Lung (tissue), 12 donors: ENCODE data around the gene TMEM95. TPM values are rescaled to one million over a fixed set of nuclear protein-coding genes. Genes with fewer than 3 reads are reported as not detected.

Experiments
- ATAC-seq: fragments of 200-7000 bp; cut with Tn5 transposase; one replicate; pipeline ENCODE4 v1.9.1; 2020; ENCODE audit warnings: moderate number of reproducible peaks; ENCODE audit not compliant: insufficient read depth, low FRiP score
- DNase-seq, 3 donors: peaks; one replicate each; pipeline ENCODE4 v3.0.0-alpha.2; 2013 to 2017
- H3K27ac ChIP-seq, 2 donors: one replicate each; pipeline ENCODE4 v1.5.1; 2013; ENCODE audit warnings: mild to moderate bottlenecking in 2 of 2, moderate library complexity in 2 of 2, control low read depth in 1 of 2, inconsistent platforms in 1 of 2, low read depth in 1 of 2, low read length in 1 of 2
- H3K27me3 ChIP-seq, 3 donors: one replicate each; pipeline ENCODE4 v1.5.1; 2013; ENCODE audit warnings: low read length in 2 of 3; ENCODE audit not compliant: control insufficient read depth in 3 of 3, insufficient read depth in 3 of 3
- H3K36me3 ChIP-seq, 4 donors: one replicate each; pipeline ENCODE4 v1.5.1; 2013; ENCODE audit warnings: low read length in 4 of 4, mild to moderate bottlenecking in 1 of 4, moderate library complexity in 1 of 4; ENCODE audit not compliant: control insufficient read depth in 4 of 4, insufficient read depth in 4 of 4
- H3K4me1 ChIP-seq, 5 donors: one replicate each; pipeline ENCODE4 v1.5.1; 2013; ENCODE audit warnings: low read length in 5 of 5, mild to moderate bottlenecking in 2 of 5, moderate library complexity in 1 of 5; ENCODE audit not compliant: control insufficient read depth in 5 of 5, insufficient read depth in 5 of 5
- H3K4me3 ChIP-seq: one replicate; pipeline ENCODE4 v1.5.1; 2013; ENCODE audit warnings: mild to moderate bottlenecking, control low read depth, moderate library complexity
- H3K9ac ChIP-seq, 2 donors: one replicate each; pipeline ENCODE4 v1.5.1; 2013; ENCODE audit warnings: low read length in 2 of 2, control low read depth in 1 of 2; ENCODE audit not compliant: insufficient read depth in 1 of 2
- H3K9me3 ChIP-seq, 4 donors: one replicate each; pipeline ENCODE4 v1.5.1; 2013; ENCODE audit warnings: low read length in 3 of 4, mild to moderate bottlenecking in 1 of 4, moderate library complexity in 1 of 4; ENCODE audit not compliant: control insufficient read depth in 4 of 4, insufficient read depth in 3 of 4
- CTCF ChIP-seq: IDR thresholded peaks from 2 replicates; pipeline ENCODE4 v1.5.1; 2012; ENCODE audit warnings: mild to moderate bottlenecking; ENCODE audit errors: control extremely low read depth, extremely low read depth
- WGBS, 2 donors: extraction: QIAGEN DNeasy Blood & Tissue Kit; methylation state at CpG; one replicate each; pipeline ENCODE4 v1.1.7; 2013; 5-methylcytosine and 5-hydroxymethylcytosine counted together
- polyA plus RNA-seq, 2 donors: library from polyadenylated mRNA; stranded (reverse); fragments of 200-250 nt; gene quantifications; one replicate each; pipeline ENCODE4 v1.2.1, GENCODE V29; 2013
- total RNA-seq, 2 donors: library from RNA; depleted of rRNA in 1 of 2; stranded (reverse); fragments of >200 nt in 1 of 2; gene quantifications; one replicate each; pipeline ENCODE4 v1.2.1, GENCODE V29; 2014 to 2021
- donor health status: control.
- donor health status: control.
- donor health status: Bipolar disorder and iron deficiency.
- donor health status: healthy.
- donor health status: DM: yes; HTN: yes; CAD: no.

Gene TMEM95
- total and polyA plus RNA-seq, 4 donors: not detected

GRCh38 chr17:7328840-7329373 is 26.0 kb upstream of the TMEM95 start, which contains the start of gene NEURL4:
NEURL4 (minus strand) TSS chr17:7329335; CDS start chr17:7329312, 23 bp downstream.
- 1% methylated on average over 44 to 50 of the region's 50 CpGs for WGBS, 2 donors
- H3K9me3 ChIP-seq: no peaks in the 10 kb centered on the region
- DNase-seq (no peak), ATAC-seq (no peak)
- no peaks in the 10 kb centered on the region for H3K27me3 ChIP-seq
- peaks cover 0 to 18% (median 3%) of the 10 kb centered on the region in 4 donors for H3K36me3 ChIP-seq
- TF ChIP-seq CTCF: no peak
- peak within 1 kb of the TSS; percentile 82 to 94 for H3K27ac ChIP-seq
- H3K9ac ChIP-seq: peak within 1 kb of the TSS; percentile 55 to 93
- H3K4me3 ChIP-seq: peak within 1 kb of the TSS; percentile 83
- H3K4me1 ChIP-seq: peaks cover 0 to 18% (median 3%) of the 10 kb centered on the region in 5 donors

DNA sequence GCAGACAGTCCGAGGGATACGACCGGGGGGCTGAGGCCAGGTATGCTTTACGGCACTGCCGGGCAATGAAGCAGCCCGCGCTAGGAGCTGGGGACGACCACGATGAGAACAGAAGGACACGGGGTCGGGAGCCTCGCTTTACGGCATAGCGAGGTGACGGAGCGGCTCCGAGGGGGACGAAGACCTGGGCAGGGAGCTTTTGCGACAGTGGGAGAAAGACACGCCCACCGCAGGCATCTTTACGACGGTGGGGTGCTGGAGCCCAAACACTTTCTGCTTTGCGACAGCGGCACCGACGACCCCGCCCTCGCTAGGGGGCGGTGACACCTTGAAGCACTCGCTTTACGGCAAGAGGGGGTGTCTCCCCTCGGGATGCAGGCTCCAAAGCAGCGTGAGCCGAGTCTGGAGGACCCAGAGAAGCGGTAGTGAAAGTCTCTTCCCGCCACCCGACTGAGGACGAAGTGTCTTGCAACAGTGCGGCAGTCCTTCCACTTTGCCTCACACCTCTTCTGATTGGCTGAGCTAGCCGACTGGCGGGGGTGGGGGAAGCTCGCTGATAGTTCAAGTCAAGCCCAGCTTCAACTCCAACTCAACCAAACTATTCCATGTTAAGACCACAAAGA is 25.5 kb upstream of the TMEM95 start:
- ATAC-seq (peak; percentile 89), DNase-seq (peak; percentile 99 to 100 (median 99))
- peak overlapping the region; percentile 83 for H3K4me3 ChIP-seq
- H3K9me3 ChIP-seq: no peaks in the 10 kb centered on the region
- H3K36me3 ChIP-seq: peaks cover 0 to 16% (median 3%) of the 10 kb centered on the region in 4 donors
- H3K4me1 ChIP-seq: peaks cover 0 to 18% (median 3%) of the 10 kb centered on the region in 5 donors
- peak overlapping the region; percentile 82 to 94 for H3K27ac ChIP-seq
- TF ChIP-seq CTCF: no peak
- WGBS, 2 donors: 0% methylated on average over 38 to 43 of the region's 43 CpGs
- no peaks in the 10 kb centered on the region for H3K27me3 ChIP-seq
- H3K9ac ChIP-seq: peak overlapping the region; percentile 42 to 93

GRCh38 chr17:7329997-7330637 is 24.8 kb upstream of the TMEM95 start:
- Histone ChIP-seq H3K4me1 (peaks cover 0 to 18% (median 3%) of the 10 kb centered on the region in 5 donors), H3K9ac (peak overlapping the region; percentile 42 to 93), H3K4me3 (peak overlapping the region; percentile 83), H3K27me3 (no peaks in the 10 kb centered on the region), H3K9me3 (no peaks in the 10 kb centered on the region), H3K36me3 (peaks cover 0 to 11% (median 0%) of the 10 kb centered on the region in 4 donors), H3K27ac (peak overlapping the region; percentile 82 to 94)
- TF ChIP-seq CTCF: no peak
- DNase-seq: peak; percentile 91 to 94 (median 91)
- peak; percentile 59 for ATAC-seq
- 1% methylated on average over 30 to 34 of the region's 34 CpGs for whole genome bisulfite sequencing, 2 donors
